Gastroesophageal sphincter (tissue), 3 donors: ENCODE measurements around the gene NOX3.

Source experiments
- EP300 ChIP-seq: sonication (generic); formaldehyde crosslinking; IDR thresholded peaks from one replicate; pipeline ENCODE4 v1.6.1; 2017; ENCODE audit warnings: antibody characterized with exemption, mild to moderate bottlenecking
- POLR2A ChIP-seq, 2 donors: fragments of 450-650 bp; IDR thresholded peaks; one replicate each; pipeline ENCODE4 v1.6.1; 2017; ENCODE audit warnings: antibody characterized with exemption in 2 of 2, mild to moderate bottlenecking in 2 of 2, moderate library complexity in 1 of 2
- POLR2AphosphoS5 ChIP-seq: sonication (generic); formaldehyde crosslinking; IDR thresholded peaks from one replicate; pipeline ENCODE4 v1.6.1; 2017; ENCODE audit warnings: antibody characterized with exemption
- TF ChIP-seq, protein P1 (sequence below), 4 experiments: fragments of 200-600 bp in 2 of 4; fragments of 450-650 bp in 2 of 4; sonication (generic) in 1 of 4; IDR thresholded peaks; one replicate each; pipeline ENCODE4 v1.5.1; 2017 to 2019; ENCODE audit warnings: antibody characterized with exemption in 4 of 4, mild to moderate bottlenecking in 2 of 4, moderate library complexity in 2 of 4

DNA sequence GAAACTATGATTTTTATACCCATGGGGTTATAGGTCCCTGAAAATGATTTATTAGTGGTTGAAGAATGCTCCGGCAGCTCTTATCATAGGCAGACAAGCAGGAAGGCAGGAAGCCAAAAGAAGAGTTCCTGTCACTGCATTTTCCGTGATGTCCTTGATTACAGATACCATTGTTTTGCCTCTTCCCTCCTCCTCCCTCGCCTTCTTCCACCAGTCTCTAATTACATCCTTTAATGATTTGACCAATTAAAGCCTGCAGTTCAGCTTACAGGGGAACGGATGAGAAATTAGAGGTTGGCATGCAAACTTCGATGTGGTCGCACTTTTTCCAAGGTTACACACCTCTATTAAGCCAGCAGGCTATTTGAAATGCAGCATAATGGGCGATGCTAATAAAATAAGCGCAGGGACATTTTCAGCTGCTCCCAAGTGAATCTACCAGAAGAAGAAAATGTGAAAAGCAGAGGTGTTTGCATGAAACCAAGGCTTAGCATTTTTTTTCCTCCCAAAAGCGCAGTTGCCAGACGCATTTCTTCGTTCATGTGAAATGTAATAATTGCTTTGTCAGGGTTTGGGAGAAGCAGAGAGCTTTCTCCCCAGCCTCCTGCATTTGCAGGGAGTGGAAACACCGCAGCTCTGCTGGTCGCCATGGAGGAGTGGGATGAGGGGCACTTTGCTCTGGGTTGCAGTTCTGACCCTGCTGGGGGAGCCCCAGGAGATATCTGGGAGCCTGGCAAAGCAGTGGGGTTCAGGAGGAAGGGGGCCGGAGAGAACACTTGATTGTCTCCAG, 6.0 kb downstream of the NOX3 start:
- TF ChIP-seq, protein P1, sequence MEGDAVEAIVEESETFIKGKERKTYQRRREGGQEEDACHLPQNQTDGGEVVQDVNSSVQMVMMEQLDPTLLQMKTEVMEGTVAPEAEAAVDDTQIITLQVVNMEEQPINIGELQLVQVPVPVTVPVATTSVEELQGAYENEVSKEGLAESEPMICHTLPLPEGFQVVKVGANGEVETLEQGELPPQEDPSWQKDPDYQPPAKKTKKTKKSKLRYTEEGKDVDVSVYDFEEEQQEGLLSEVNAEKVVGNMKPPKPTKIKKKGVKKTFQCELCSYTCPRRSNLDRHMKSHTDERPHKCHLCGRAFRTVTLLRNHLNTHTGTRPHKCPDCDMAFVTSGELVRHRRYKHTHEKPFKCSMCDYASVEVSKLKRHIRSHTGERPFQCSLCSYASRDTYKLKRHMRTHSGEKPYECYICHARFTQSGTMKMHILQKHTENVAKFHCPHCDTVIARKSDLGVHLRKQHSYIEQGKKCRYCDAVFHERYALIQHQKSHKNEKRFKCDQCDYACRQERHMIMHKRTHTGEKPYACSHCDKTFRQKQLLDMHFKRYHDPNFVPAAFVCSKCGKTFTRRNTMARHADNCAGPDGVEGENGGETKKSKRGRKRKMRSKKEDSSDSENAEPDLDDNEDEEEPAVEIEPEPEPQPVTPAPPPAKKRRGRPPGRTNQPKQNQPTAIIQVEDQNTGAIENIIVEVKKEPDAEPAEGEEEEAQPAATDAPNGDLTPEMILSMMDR (IDR thresholded peaks at IDR 0.05), result no peak
- TF ChIP-seq EP300 (no peak), POLR2A (IDR thresholded peaks at IDR 0.05) (no peak), POLR2AphosphoS5 (no peak)
